HL-60/S4 (cell line): Measurements from ENCODE around the gene ARG2.
"Not testable (repeated sequence)": the region's sequence is repeated elsewhere in the genome, so short reads cannot be mapped to it uniquely, and the experiment has no call there.

Experiments used
- in situ Hi-C: fragments of 300-500 bp; cut with MboI; formaldehyde crosslinking; loops from 2 replicates; pipeline ENCODE4 v1.14.3; 2022; ENCODE audit warnings: low sequenced_read_pairs

ARG2 gene

DNA sequence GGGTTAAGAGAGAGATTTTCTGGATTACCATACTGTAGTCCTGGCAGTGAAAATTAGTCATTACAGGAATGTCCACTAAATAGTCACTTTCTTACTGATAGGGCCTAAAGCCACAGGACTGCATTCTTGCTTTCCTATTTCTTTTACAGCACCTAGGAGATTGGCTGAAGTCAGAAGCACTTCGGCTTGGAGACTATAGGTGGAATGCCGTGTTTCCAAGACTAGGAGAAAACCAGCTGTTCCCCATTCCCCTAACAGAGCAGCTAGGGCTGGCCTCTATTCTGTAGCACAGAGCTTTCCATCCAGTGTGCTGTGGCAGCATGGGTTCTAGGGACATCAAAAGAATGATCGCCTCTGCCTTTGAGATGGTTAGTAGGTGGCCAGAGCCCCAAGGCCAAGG lies 34.7 kb upstream of the ARG2 start:
- in situ Hi-C loops: no loop called here

DNA sequence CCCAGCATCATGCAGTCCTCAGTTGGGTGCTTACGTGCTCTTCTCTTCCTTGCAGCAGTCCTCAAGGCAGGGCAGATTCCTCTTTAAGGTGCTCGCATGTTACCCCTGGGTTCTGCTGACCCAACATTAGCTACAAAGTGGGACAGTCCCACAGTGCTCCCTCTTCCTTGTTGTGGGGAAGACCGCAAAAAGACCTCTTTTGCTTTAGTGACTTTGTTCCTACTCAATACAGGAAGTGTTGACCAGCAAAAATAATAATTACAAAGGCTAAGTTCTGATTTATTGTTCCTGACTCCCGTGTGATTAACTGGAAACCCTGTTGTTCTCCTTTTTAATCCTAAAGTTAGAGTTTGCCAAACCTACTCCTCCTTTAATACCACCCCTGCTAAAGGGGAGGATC lies 33.4 kb upstream of the ARG2 start:
- in situ Hi-C loops: no loop called here

DNA sequence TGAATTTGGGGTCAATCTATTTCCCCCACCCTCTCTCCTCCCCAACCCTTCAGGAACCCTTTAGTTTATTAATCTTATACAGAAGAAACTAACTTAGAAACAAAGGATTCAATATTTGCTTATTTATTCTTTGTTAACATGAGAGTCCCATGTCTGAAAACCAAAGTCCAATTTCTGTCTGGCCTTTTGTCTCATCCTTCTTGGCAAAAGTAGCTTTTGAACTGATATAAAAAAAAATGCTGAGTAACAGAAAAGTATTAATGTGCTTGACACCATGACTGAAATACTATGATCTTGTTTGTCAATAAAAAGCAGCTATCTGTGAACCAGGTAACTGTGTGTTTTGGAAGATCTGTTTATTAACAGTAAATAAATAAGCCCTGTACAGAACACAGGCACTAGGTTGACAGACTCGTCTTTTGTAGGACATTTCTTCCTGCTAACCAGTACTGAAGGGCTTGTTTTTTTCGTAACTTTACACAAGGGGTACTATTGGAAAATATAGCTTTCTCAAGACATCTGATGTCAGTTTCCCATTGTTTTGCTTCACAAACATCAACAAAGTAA lies 30.4 kb upstream of the ARG2 start:
- in situ Hi-C loops: no loop called here

DNA sequence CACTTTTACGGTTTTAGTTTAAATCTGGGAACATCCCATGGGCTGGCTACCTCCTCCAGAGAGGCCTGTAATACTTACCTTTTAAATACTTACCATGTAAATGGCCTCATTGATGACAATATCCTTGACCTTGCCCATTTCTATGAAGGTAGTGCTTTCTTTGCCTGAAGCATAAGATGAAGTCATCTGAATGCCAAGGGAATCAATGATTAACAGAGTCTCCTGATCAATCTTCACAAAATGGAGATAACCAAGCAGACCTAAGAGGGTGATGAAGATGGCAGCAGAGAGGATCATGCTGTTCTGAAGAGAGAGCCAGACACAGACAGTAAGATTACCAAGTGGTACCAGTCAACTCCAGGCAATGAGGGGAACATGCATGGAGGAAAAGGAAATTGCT lies 26.1 kb upstream of the ARG2 start:
- in situ Hi-C loops: not testable (repeated sequence)

DNA sequence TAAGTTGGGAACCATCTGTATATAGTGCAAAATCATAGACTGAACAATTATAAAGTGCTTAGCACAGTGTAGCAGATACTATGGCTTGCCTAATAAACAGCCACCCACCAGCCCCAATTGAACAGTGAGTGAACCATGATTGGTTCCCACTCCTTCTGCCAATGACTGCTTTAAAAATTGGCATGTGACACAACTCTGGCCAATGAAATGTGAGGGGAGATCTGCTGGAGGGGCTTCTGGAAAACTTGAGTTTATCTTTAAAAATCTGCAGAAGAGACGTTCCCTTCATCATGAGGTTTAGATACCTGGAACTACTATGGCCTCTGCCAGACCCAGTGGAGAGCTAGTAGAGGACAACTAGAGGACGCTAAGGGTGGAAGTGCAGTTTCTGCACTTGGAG lies 24.3 kb upstream of the ARG2 start:
- in situ Hi-C loops: no loop called here

DNA sequence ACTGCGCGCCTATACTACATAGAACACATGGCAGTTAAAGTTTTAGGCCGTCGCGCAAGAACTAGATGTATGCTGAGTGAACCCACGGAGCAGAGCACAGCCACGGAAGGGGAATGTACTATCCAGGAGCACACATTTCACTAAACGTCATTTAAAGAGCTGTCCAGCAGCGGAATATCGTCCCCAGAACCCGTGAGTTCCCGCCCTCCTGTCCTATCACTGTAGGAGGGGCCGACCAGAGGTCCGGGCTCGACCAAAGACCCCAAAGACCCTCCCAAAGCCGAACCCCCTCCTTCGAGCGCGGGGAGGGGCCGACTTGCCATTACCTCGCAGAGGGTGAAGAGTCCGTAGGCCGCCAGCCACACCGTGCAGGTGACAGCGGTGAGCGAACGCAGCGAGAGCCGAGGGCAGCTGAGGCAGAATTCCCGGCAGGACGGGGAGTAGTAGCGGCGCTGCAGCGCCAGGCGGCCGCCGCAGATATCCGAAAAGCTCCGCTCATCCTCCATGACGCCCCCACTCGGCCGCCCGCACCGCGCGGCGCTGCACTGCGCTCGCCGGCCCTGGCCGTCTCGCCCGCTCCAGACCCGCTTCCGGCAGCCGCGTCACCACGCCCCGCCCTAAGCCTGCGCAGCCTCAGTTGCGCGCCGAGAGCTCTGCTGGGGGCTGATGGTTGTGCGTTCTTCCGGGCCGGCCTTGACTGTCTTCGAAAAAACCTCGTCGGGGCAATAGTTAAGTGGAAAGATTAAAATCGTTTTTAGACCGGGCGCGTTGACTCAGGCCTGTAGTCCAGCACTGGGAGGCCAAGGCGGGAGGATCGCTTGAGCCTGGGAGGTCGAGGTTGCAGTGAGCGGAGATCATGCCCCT lies 19.8 kb upstream of the ARG2 start, which contains the start of gene PIGH:
TSS of gene PIGH (minus strand) at position 571 of the 864 bp plus-strand sequence. CDS start at position 506, 65 bp downstream.
- in situ Hi-C loops: no loop called here

DNA sequence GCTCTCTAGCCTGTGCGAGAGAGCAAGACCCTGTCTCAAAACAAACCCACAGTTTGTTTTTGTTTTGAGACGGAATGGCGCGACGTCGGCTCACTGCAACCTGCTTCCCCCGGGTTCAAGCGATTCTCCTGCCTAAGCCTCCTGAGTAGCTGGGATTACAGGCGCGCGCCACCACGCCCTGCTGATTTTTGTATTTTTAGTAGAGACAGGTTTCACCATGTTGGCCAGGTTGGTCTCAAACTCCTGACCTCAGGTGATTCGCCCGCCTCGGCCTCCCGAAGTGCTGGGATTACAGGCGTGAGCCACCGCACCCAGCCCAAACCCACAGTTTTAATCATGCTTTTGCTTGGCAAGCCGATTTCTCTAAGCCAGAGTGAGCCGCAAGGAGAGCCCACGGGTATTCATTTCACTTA lies 19.2 kb upstream of the ARG2 start:
- in situ Hi-C loops: not testable (repeated sequence)

DNA sequence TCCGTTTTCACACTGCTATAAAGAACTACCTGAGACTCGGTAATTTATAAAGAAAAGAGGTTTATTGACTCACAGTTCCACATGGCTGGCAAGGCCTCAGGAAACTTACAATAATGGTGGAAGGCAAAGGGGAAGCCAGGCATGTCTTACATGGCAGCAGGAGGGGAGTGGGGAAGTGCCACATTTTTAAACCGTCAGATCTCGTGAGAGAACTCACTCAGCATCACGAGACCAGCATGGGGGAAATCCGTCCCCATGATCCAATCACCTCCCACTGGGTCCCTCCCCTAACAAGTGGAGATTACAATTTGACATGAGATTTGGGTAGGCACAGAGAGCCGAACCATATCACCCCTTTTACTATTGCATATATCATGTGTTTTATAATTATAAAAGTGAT lies 17.6 kb upstream of the ARG2 start:
- in situ Hi-C loops: no loop called here

DNA sequence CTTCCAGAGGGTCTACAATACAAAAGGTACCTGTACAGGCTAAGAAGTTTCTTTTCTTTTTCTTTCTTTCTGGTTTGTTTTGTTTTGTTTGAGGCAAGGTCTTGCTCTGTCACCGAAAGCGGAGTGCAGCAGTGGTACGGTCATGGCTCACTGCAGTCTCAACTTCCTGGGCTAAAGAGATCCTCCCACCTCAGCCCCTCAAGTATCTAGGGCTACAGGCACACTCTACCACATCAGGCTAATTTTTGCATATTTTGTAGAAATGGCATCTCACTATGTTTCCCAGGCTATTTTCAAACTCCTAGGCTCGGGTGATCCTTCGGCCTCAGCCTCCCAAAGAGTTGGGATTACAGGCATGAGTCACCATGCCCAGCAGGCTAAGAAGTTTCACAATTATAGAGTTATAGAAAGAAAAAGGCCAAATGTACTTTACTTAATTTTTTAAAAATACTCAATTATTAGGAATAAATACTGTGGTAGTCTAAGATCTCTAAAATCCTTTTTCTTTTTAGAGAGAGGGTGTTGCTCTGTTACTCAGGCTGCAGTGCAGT lies 16.6 kb upstream of the ARG2 start:
- in situ Hi-C loops: no loop called here

DNA sequence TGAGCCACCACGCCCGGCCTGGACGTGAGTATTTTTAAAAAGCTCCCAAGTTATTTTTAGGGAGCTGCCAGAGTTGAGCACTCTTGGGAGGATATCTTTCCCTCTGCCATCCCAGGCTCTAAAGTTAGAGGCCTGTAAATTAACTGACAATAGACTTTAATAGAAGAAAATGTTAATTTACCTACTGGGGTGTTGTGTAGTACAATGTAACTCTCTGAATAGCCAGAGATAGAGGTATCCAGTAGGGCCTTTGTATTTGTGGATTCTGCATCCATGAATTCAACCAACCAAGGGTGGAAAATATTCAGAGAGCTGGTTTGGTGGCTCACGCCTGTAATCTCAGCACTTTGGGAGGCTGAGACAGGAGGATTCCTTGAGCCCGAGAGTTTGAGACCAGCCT lies 12.1 kb upstream of the ARG2 start:
- in situ Hi-C loops: no loop called here

DNA sequence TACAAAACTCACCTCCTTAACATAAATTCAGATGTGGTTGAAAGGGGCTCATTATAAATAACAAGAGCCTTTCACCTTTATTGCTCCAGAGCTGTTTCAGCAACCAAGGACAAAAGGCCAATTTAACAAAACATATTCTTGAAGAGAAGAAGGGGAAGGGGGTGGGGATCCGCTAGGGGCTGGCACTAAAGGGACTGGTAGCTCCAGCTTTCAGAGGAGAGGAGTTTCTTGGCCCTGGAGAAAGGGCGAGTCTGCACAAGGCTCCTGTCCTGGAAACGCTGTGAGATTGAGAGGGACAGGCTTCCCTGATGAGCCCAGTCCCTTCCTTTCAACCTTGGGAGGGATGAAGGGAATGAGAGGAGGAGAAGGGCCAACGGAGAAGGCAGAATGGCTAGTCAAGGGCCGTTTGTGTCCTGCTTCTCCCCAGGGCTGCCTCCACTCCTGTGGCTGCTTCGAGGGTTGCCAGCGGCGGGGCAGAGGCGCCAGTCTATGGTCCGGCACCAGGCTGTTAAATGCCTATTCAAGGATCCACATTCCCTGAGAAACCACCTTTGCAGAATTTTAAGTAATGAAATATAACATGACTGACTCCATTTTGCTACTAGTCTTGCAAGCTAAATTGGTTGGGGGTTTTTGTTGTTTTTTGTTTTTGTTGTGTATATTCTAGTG lies 9.9 kb upstream of the ARG2 start:
- in situ Hi-C loops: no loop called here

DNA sequence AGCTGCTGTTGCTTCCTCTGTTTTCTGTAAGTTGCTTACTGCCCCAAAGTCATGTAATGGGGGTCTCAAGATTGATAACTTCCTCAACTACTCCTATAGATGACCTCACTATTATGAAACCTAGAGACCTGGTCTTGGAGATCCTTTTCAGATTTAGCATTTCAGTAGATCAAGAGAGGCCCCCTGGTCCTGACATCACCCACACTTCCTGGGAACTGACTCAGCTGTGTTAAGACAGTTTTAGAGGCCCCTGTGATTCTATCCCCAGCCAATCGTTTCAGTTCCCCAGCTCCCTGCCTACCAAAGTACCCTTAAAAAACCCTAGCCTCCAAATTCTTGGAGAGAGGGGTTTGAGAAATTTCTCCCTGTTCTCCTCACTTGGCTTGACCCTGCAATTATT lies 9.2 kb upstream of the ARG2 start:
- in situ Hi-C loops: no loop called here

DNA sequence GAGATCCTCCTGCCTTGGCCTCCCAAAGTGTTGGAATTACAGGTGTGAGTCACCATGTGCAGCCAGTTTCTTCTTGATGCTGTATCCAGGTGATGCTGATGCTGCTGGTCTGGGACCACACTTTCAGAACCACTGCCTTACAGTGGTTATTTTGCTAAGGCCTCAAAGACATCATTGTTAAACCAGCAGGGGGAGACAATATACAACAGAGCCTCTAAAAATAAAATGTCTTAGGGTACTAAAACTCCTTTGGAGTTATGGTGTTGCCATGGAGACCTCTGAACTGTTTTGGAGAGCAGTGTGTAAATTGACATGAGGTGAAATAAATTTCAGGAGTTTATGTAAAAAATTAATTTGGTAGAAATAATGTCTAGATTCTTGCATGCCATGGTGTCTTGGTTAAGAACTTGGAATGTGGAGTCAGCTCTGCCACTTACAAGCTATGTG lies 1.1 kb upstream of the ARG2 start:
- in situ Hi-C loops: no loop called here

DNA sequence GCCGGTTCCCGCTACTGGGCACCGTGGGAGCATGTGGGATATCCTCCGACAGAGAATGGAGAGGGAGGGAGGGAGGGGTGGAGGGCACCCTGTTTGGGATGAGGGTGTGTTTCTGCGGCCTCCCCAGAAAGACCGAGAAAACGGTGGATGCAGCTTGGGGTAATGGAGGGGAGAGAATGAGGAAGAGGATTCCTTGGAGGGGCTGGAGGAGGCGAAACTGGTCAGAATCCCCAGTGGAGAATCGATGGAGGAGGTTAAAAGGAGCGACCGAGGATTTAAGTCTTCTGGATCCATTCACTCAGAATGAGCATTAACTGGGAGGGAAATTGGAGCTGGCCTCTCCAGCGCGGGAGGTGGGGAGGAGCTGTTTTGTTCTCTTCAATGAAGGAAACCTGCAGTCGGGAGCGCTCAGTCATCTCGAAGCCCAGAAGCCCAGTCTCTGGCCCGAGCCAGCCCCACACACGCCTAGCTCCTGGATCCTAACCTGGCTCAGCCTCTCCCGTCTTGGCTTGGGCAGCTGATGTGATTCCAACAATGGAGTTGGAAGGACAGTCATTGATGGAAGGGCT lies 581 bp downstream of the ARG2 start:
- in situ Hi-C loops: no loop called here

DNA sequence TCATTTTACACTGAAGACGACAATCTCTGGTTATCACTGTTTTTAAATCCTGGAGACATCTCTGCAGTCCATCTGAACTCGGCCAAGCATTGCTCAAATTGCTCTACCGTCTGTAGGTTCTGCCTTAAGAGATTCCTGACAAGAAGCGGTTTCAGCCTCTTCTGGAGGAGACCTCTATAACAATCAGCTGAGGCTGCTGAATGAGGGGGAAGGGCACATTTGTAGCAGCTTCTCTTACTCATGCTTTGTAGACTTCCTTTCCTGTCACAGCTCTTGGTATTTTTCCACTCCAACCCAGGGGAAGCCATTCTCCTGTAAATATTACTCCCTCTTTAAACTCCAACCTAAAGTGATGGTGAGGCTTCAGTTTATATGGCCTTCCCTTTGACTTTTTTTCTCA lies 3.0 kb downstream of the ARG2 start:
- in situ Hi-C loops: no loop called here

DNA sequence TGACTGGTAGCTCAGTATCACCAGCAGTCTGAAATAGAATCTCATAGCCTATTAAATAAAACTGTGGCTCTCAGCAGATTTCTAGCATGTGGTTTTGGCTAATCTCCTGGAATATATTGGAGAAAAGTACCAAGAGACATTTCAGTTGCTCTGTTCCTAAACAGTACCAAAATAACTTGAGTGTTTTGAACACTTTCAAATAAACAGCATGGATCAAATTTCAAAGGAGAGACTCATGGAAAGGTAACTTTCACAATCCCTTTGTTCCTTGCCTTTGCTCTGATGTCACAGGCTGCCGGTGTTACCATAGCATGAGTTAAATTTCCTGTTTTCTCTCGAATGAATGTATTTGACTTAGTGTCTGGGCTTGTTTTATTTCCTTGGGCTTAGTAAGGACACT lies 3.4 kb downstream of the ARG2 start:
- in situ Hi-C loops: no loop called here

DNA sequence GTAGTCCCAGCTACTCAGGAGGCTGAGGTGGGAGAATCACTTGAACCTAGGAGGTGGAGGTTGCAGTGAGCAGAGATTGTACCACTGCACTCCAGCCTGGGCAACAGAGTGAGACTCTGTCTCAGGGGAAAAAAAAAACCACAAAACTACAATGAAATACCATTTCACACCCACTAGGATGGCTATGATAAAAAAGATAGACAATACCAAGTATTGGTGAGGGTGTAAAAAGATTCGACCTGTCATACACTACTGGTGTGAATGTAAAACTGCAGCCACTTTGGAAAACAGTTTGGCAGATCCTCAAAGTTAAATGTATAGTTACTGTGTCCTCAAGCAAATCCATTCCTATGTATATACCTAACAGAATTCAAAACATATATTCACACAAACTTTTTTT lies 6.4 kb downstream of the ARG2 start:
- in situ Hi-C loops: not testable (repeated sequence)

DNA sequence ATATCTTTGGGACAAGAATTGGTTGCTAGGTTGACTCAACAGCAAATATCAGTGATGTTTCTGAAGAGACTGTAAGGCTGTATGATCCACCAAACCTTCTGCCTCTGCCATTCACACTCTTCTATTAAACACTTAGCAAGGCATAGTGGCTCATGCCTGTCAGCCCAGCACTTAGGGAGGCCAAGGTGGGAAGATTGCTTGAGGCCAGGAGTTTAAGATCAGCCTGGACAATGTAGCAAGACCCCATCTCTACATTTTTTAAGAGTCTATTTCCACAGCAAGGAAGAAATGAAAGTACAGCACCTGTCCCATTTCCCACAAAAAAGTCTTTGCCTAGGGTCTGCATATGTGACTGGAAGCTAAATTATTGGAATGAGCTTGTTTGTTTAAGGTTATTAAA lies 7.8 kb downstream of the ARG2 start:
- in situ Hi-C loops: no loop called here

DNA sequence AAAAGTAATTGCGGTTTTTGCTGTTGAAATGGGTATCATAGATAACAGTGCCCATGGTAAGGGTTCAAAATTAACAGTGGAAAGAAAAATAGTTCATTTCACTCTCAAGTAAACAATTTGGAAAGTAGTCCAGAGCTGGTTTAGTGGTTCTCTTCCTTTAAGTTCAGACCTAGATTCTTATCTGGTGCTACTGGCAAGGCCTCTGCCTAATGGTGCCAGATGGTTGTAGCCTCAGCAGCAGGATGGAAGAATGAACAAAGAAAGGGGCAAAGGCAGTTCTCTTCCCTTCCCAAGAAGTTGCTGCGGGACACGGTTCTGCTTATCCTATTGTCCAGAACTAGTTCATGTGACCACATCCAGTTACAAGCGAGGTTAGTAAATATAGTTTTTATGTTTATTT lies 10.5 kb downstream of the ARG2 start:
- in situ Hi-C loops: no loop called here

DNA sequence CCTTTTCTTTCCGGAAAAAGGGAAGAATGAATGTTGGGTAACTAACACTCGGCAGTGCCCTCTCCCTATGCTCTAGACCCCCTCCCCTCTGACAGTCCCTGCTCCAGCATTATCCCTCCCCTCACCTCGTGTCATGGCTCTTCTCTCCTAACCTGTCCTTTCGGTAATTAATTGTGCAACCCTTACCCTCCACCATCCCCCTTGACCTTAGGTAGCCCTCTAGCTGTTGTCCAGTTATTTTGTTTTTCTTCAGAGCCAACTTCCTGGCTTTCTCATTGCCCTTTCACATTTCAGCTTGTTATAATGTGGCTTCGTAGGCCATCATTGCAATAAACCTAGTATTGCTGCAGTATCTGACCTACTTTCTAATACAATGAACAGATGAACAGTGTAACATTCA lies 11.2 kb downstream of the ARG2 start:
- in situ Hi-C loops: no loop called here

DNA sequence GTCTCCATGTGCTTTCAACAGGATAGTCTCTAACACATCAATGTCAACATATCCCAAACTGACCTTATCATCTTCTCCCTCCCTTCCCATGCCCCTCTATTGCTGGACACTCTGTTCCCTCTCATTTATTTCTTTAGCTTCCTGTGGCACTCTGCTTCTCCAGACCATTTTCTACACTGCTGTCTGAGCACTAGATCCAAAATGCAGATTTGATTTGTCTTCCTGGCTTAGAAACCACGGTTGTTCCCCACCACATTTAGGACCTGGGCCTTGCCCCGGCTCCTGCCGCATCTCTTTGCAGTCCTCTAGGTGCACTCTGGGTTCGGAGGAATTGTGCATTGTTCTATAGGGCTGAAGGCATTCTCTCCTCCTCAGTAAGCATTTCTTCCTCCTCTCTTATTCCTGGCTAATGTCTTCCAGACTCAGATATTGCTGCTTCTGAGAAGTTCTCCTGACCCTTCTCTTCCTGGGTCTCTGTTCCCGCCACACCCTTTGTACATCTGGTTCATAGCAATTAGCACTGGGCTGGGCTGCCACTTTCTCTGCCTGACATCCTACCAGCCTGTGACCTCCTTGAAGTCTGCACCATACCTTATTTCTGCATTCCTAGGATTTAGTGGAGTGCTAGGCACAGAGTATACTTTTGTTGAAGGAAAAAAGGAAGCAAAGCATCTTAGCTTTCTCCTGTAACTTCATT lies 13.9 kb downstream of the ARG2 start:
- in situ Hi-C loops: no loop called here
